AG04449 (cell line): ENCODE results near the gene PAPOLB.

Experiments used
- CTCF ChIA-PET: fragments of 350-600 bp; formaldehyde crosslinking; extraction: SDS; loops from one replicate; lab custom pipeline; 2021; ENCODE audit warnings: antibody characterized with exemption; lab: Yijun Ruan, JAX
- POLR2A ChIA-PET: fragments of 400-600, 350-600 bp; formaldehyde crosslinking; extraction: SDS; loops from one replicate; lab custom pipeline; 2020; ENCODE audit warnings: antibody characterized with exemption, inconsistent platforms; lab: Yijun Ruan, JAX
- DNase-seq: peaks from one replicate; pipeline ENCODE4 v3.0.0-alpha.2; 2010; ENCODE audit warnings: low read depth, low spot score
- H3K4me3 ChIP-seq: 2 replicates; pipeline ENCODE4 v1.5.1; 2011; ENCODE audit warnings: low read depth, mild to moderate bottlenecking, control low read depth, low read length
- TF ChIP-seq, protein P1 (sequence below): IDR thresholded peaks from one replicate; pipeline ENCODE4 v1.5.1; 2011; ENCODE audit warnings: mild to moderate bottlenecking, moderate library complexity, low read length, control low read depth, inconsistent platforms; ENCODE audit not compliant: insufficient read depth; ENCODE audit errors: missing control alignments

PAPOLB gene

DNA sequence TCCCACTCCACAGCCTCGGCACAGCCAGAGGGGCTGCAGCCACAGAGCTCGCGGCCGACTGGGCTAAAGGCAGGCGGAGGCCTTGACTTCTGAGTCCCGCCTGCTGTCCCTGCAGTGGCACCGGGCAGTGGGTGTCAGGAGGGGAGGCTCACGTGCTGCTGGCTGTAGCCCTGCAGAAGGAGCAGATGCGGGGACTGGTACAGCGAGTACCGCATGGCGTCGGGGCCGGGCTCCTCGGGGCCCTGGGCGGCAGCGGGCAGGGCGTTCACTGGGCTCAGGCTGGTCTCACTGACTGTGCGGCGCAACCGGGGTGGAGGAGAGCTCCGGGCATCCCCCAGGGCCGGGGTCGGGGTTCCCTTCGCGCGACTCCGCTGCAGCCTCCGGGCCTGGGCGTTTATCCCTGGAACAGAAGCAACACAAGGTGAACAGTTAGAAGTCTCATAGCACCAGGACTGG, 25.6 kb downstream of the PAPOLB start:
- ChIA-PET CTCF (interaction anchor here (0.6 to 0.9 kb wide), 2 partner anchors 43 to 49 kb away, joined by 3 read pairs; no protein-coding TSS in a partner anchor), POLR2A (no interaction called here)
- TF ChIP-seq, protein P1, sequence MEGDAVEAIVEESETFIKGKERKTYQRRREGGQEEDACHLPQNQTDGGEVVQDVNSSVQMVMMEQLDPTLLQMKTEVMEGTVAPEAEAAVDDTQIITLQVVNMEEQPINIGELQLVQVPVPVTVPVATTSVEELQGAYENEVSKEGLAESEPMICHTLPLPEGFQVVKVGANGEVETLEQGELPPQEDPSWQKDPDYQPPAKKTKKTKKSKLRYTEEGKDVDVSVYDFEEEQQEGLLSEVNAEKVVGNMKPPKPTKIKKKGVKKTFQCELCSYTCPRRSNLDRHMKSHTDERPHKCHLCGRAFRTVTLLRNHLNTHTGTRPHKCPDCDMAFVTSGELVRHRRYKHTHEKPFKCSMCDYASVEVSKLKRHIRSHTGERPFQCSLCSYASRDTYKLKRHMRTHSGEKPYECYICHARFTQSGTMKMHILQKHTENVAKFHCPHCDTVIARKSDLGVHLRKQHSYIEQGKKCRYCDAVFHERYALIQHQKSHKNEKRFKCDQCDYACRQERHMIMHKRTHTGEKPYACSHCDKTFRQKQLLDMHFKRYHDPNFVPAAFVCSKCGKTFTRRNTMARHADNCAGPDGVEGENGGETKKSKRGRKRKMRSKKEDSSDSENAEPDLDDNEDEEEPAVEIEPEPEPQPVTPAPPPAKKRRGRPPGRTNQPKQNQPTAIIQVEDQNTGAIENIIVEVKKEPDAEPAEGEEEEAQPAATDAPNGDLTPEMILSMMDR, result no peak
- H3K4me3 ChIP-seq, result no peak overlapping the region
- no peak for DNase-seq

DNA sequence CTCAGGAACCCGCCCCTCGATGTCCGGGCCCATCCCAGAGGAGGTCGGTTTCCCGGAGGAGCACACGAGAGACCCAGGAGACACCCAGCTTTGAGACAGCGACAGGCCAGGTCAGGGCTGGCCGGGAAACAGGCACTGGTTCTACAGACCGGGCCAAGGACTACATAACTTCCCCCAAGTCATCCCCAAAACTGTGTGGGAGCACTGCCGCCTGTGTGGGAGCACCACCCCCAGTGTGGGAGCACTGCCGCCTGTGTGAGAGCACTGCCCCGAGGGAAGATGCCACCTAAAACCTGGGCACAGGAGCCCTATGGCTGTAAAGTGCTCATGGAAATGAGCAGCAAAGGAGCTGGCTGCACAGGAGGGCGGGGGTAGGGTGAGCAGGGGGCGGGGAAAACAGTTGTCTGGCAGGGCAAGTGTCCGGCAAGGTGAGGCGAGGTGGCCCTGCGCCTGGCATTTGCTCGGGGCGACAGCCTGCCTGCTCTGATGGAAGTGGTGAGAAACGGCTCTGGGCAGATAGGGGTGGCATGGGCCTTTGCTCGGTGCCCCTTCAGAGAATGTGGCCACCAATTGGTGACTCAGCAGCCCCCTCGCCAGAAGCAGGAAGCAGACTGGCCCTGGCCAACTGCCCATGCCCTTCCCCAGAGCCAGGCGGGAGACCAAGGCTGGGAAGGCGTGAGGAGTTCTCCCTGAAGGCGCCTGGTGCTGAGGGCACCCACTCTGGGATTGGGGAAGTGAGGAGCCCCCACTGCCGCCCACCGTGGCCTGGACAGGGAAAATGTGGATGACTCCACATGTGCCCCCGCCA, 26.2 kb downstream of the PAPOLB start:
- POLR2A ChIA-PET, result no interaction called here
- CTCF ChIA-PET, result no interaction called here

DNA sequence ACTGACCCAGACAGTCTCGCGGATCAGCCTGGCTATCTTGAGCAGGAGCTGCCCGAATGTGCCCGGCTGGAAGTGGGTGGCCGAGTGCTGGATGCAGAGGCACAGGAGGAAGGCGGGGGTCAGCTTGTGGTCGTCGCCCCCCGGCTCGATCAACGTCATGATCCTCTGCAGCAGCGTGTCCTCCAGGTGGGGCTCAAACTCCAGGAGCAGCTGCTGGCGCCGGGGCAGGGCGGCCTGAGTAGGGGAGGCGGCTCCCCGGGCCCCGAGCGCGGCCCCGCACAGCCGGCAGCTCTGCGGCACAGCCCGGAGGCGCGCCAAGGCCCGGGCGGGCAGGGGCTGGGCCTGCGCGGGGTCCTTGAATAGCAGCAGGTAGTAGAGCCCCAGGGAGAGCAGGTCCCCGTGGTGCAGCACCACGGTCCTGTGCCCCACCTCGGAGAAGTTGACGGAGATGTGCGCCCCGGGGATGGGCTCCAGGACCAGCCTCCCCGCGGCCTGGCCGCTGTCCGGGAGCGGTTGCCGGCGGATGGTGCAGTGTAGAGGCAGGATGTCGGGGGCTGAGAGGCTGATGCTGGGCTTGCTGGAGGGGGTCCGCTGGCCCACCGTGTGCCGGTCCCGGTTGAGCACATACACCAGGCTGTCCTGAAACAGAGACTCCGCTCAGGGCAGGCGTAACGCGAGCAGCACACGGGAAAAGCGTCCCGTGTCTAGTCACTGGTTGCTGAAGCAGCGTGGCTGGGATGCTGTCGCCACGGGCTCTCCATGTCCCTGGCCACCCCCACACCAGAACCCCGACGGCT, 27.0 kb downstream of the PAPOLB start:
- H3K4me3 ChIP-seq, result no peak overlapping the region
- POLR2A ChIA-PET, result no interaction called here
- TF ChIP-seq, protein P1, result no peak
- CTCF ChIA-PET, result no interaction called here
- DNase-seq, result no peak

More for the DNA sequence above, 26.2 kb downstream of the PAPOLB start:
- H3K4me3 ChIP-seq, result no peak overlapping the region
- no peak for DNase-seq
- TF ChIP-seq, protein P1, result no peak

DNA sequence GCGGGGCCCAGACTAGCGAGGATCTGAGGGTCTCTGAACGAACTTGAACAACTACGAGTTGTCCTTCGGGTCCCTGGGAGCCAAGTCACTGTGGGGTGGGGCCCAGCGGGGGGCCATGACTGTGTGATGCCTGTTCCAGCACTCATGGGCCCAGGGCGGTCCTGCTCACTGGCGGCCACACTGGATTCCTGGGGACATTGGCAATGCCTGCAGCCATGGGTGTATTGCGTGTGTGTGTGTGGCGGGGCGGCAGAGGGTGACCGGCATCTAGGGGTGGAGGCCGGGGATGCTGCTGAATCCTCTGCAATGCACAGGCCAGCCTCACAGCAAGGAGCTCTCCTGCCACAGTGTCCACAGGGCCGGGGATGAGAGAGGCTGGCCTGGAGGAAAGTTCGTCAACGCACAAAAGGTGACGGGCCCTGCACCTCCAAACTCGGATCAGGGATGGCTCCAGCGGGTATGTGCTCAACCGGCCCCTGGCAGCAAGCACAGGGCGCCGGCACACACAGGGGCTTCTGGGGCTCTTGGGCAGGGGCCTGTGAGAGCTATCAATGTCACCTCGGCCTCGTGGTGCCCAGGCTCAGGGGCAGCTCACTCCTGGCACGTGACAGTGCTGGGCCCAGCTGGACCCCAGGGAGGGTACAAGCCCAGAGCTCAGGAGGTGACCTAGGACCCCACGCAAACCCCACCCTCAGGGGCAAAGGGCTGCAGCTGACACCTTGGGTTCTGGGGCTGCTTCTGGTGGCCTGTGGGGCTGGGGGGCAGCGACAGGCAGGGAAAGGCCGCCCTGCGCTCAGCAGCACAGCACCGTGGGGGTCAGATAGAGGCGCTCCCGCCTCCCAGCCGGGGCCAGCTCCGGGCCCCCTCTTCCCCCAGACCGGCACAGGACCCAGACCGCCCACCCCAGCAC, 27.9 kb downstream of the PAPOLB start:
- TF ChIP-seq, protein P1, result no peak
- POLR2A ChIA-PET, result no interaction called here
- CTCF ChIA-PET, result no interaction called here
- no peak for DNase-seq
- no peak overlapping the region for H3K4me3 ChIP-seq

DNA sequence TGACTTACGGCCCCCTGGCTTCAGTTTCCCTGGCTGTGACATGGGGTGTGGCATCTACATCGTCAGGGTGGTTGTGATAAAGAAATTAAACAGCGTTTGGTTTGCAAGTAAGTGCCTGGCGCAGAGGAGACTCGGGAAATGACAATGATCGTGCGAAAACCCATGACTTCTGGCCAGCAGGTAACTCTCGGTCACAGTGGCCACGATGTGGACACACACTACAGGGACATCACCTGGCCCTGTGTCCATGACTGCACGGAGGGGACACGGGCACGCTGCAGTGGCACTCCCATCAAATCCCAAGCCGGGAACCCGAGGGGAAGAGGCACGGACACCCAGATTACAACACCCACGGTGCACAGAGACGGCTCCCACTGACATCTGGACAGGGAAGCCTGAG, 28.7 kb downstream of the PAPOLB start:
- H3K4me3 ChIP-seq, result no peak overlapping the region
- POLR2A ChIA-PET, result no interaction called here
- TF ChIP-seq, protein P1, result no peak
- CTCF ChIA-PET, result no interaction called here
- no peak for DNase-seq
